Calu3 (cell line): ENCODE results near the gene AQR. TPM values are rescaled to one million over a fixed set of nuclear protein-coding genes. Genes with fewer than 3 reads are reported as not detected.
A peak's percentile ranks its signal among the peaks of the same experiment; 100 is the strongest.

Experiments used
- Bru-seq: library from RNA; stranded (reverse); fragments of 400-500 nt; gene quantifications from one replicate; lab custom pipeline; 2021; lab: Mats Ljungman, UMichigan
- BruChase-seq, 2 experiments: library from RNA; stranded (reverse); fragments of 400-500 nt; gene quantifications; one replicate each; lab custom pipeline; 2021; lab: Mats Ljungman, UMichigan
- BruUV-seq: library from RNA; stranded (reverse); fragments of 400-500 nt; replicated peaks from 2 replicates; lab custom pipeline; 2021; lab: Mats Ljungman, UMichigan
- CTCF ChIA-PET: fragments of 300-600 bp; sonication (Branson Sonifier 250); formaldehyde crosslinking; loops from one replicate; lab custom pipeline; 2022; ENCODE audit warnings: antibody characterized with exemption; lab: Charles Lee
- DNase-seq: peaks from one replicate; pipeline ENCODE4 v3.0.0; 2022
- H3K27ac Mint-ChIP-seq: one replicate; pipeline ENCODE4 v1.8.0; 2022; ENCODE audit warnings: mixed read lengths; ENCODE audit not compliant: unreplicated experiment
- H3K27me3 Mint-ChIP-seq: one replicate; pipeline ENCODE4 v1.8.0; 2022; ENCODE audit warnings: mixed read lengths; ENCODE audit not compliant: unreplicated experiment
- H3K36me3 Mint-ChIP-seq: one replicate; pipeline ENCODE4 v1.8.0; 2022; ENCODE audit warnings: mild to moderate bottlenecking, moderate library complexity, mixed read lengths; ENCODE audit not compliant: insufficient read depth, unreplicated experiment
- H3K4me1 Mint-ChIP-seq: one replicate; pipeline ENCODE4 v1.8.0; 2022; ENCODE audit warnings: mild to moderate bottlenecking, low read depth, mixed read lengths; ENCODE audit not compliant: unreplicated experiment
- H3K4me3 Mint-ChIP-seq: one replicate; pipeline ENCODE4 v1.8.0; 2022; ENCODE audit warnings: mild to moderate bottlenecking, low read depth, moderate library complexity, mixed read lengths; ENCODE audit not compliant: unreplicated experiment
- H3K9me3 Mint-ChIP-seq: one replicate; pipeline ENCODE4 v1.8.0; 2022; ENCODE audit warnings: low read depth, mixed read lengths; ENCODE audit not compliant: unreplicated experiment
- intact Hi-C: fragments of 100-400 bp; cut with micrococcal nuclease; formaldehyde crosslinking; loops from one replicate; pipeline ENCODE4 v1.10.0; 2022; ENCODE audit not compliant: unreplicated experiment
- long read RNA-seq: library from polyadenylated mRNA; stranded (forward); transcript quantifications from one replicate; pipeline ENCODE4 v2.0.0, GENCODE V29; 2022
- total RNA-seq: library from RNA; stranded (reverse); gene quantifications from 2 replicates; pipeline ENCODE4 v1.2.3, GENCODE V29; 2022
- TF ChIP-seq, protein P1 (sequence below): fragments of 200-600 bp; IDR thresholded peaks from one replicate; pipeline ENCODE4 v1.8.0; 2022; ENCODE audit warnings: antibody characterized with exemption; ENCODE audit not compliant: unreplicated experiment

Gene AQR
- total RNA-seq (14.7 and 15.8 TPM in 2 replicates), Bru-seq, nascent RNA (percentile 63 among the genes with signal in this experiment), BruChase-seq, experiment 1, labeled RNA remaining after a 6-hour chase (percentile 57 among the genes with signal in this experiment), BruChase-seq, experiment 2, labeled RNA remaining after a 2-hour chase (percentile 52 among the genes with signal in this experiment)
- long read RNA-seq, full-length matches to known transcripts = 2 of 10 reads
- long read RNA-seq, partial matches to known transcripts = 2 of 10 reads
- long read RNA-seq, other reads (novel, unspliced or antisense) = 6 of 10 reads

DNA sequence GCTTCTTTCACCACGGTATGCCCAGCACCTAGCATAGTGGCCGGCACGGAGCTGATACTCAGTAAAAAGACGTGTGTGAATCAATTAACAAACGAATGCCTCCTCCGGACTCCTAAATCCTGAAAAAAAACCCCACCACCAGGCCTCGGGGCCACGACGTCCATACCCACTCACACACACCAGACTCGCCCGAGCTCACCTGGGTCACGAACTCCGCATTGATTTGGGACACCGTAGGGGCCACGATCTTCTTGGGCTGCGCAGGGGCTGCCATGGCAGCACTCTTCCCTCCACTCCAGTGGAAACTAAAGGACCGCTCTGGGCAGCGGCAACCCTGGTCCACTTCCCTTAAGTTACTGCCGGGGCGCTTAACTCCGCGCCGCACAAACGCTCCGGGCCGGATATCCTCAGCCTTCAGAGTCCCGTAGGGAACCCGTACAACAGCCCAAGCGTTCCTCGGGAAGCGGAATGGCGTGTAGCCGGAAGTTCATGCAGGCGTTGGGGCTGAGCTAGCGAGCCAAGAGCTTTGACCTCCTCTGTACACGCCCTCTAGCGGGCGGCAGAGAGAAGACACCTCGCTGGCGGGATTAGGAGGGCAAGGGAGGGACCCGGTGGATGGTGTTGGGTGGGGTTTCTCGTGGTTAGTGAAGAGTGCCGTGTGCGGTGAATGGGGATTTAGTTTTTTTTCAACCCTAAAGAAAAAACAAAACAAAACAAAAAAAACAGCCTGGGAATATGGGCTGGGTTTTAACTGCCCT is at the start of gene AQR:
Gene AQR (minus strand): TSS at position 403 of the 758 bp plus-strand sequence. CDS start 129 bp downstream, at position 274.
- intact Hi-C loops = no loop called here
- H3K4me3 Mint-ChIP-seq = peak within 1 kb of the TSS; percentile 98
- H3K36me3 Mint-ChIP-seq = peaks cover 9% of the 10 kb centered on the region
- BruUV-seq = TSS peak; percentile 69
- CTCF ChIA-PET = interaction anchor here (0.5 to 1.0 kb wide), 3 partner anchors 18 to 454 kb away, joined by 3 to 7 read pairs (median 4); partner anchors contain the start of gene ZNF770
- no peaks in the 10 kb centered on the region for H3K27me3 Mint-ChIP-seq
- no peaks in the 10 kb centered on the region for H3K9me3 Mint-ChIP-seq
- TF ChIP-seq, protein P1, sequence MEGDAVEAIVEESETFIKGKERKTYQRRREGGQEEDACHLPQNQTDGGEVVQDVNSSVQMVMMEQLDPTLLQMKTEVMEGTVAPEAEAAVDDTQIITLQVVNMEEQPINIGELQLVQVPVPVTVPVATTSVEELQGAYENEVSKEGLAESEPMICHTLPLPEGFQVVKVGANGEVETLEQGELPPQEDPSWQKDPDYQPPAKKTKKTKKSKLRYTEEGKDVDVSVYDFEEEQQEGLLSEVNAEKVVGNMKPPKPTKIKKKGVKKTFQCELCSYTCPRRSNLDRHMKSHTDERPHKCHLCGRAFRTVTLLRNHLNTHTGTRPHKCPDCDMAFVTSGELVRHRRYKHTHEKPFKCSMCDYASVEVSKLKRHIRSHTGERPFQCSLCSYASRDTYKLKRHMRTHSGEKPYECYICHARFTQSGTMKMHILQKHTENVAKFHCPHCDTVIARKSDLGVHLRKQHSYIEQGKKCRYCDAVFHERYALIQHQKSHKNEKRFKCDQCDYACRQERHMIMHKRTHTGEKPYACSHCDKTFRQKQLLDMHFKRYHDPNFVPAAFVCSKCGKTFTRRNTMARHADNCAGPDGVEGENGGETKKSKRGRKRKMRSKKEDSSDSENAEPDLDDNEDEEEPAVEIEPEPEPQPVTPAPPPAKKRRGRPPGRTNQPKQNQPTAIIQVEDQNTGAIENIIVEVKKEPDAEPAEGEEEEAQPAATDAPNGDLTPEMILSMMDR = no peak
- DNase-seq = peak; percentile 72
- H3K27ac Mint-ChIP-seq = peak within 1 kb of the TSS; percentile 97
- no peaks in the 10 kb centered on the region for H3K4me1 Mint-ChIP-seq

DNA sequence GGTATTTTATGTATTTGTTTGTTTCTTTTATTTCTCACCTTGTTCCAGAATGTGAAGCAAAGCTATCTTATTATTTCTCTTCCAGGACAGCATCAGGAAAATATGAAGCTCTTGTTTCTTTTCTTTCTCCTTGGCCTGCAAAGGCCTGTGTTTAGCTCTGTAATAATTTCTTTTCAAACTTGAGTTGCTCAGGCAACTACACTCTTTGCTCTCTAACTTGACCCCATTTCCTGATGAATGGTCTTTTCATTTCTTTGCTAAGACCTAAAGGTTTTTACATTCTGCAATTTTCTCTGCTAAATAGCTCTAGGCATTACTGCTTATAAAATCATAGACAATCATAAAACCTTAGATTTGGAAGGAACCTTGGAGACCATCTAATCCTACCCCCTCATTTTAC is 44.7 kb upstream of the AQR start:
- BruUV-seq = no TSS peak
- intact Hi-C loops = no loop called here
- Mint-ChIP-seq H3K9me3 (no peaks in the 10 kb centered on the region), H3K4me1 (no peaks in the 10 kb centered on the region), H3K36me3 (no peaks in the 10 kb centered on the region), H3K27me3 (no peaks in the 10 kb centered on the region), H3K27ac (no peak overlapping the region), H3K4me3 (no peak overlapping the region)
- CTCF ChIA-PET = interaction anchor here (0.5 kb wide), 1 partner anchor 10 kb away, joined by 3 read pairs; no protein-coding TSS in a partner anchor
- no peak for DNase-seq
- TF ChIP-seq, protein P1 = no peak

DNA sequence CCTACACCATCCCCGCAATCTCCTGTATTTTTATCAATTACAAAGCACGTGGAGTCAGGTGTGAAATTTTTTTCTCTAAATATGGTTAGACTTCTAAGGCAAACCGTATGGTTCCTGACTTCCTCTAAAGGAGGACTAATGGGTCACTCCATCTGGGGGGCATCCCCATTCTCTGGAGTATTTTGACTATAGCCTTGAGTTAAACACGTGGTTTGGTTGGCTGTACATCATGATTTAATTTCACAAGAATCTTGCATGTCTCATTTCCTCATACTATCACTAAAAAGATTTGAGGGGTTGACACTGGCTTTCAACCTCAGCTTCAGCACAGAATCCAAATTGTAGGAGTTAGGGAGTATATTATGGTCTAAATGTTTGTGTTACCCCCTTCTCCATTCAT is 43.8 kb upstream of the AQR start:
- Mint-ChIP-seq H3K27ac (no peak overlapping the region), H3K4me1 (no peaks in the 10 kb centered on the region), H3K4me3 (no peak overlapping the region), H3K36me3 (no peaks in the 10 kb centered on the region), H3K9me3 (no peaks in the 10 kb centered on the region), H3K27me3 (no peaks in the 10 kb centered on the region)
- no peak for DNase-seq
- CTCF ChIA-PET = no interaction called here
- TF ChIP-seq, protein P1 = no peak
- BruUV-seq = no TSS peak
- intact Hi-C loops = no loop called here

DNA sequence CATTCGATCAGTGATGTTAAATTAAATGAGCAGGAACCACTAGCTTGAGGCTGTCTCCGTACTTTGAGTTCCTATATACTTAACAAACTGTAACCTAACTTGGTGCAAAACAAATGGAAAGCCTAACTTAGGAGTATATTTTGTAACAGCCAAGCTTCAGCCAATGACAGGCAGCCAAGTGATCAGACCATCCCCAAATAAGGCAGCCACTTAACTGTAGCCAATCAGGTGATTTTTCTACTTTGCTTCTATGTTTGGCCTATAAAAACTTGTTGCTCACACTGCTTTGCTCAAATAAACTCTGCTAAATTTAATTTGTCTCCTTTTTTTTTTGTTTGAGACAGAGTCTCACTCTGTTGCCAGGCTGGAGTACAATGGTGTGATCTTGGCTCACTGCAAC is 37.9 kb upstream of the AQR start:
- no peaks in the 10 kb centered on the region for H3K4me1 Mint-ChIP-seq
- DNase-seq = no peak
- H3K27me3 Mint-ChIP-seq = no peaks in the 10 kb centered on the region
- H3K9me3 Mint-ChIP-seq = no peaks in the 10 kb centered on the region
- intact Hi-C loops = no loop called here
- BruUV-seq = no TSS peak
- H3K27ac Mint-ChIP-seq = no peak overlapping the region
- H3K36me3 Mint-ChIP-seq = no peaks in the 10 kb centered on the region
- TF ChIP-seq, protein P1 = no peak
- CTCF ChIA-PET = no interaction called here
- no peak overlapping the region for H3K4me3 Mint-ChIP-seq
